Calu3 (cell line): Measurements from ENCODE around the gene GPATCH4. TPM values are rescaled to one million over a fixed set of nuclear protein-coding genes. Genes with fewer than 3 reads are reported as not detected.
A peak's percentile ranks its signal among the peaks of the same experiment; 100 is the strongest.
"Not testable (repeated sequence)": the region's sequence is repeated elsewhere in the genome, so short reads cannot be mapped to it uniquely, and the experiment has no call there.

ENCODE experiments used
- BruUV-seq: library from RNA; stranded (reverse); fragments of 400-500 nt; replicated peaks from 2 replicates; lab custom pipeline; 2021; lab: Mats Ljungman, UMichigan
- CTCF ChIA-PET: fragments of 300-600 bp; sonication (Branson Sonifier 250); formaldehyde crosslinking; loops from one replicate; lab custom pipeline; 2022; ENCODE audit warnings: antibody characterized with exemption; lab: Charles Lee
- DNase-seq: peaks from one replicate; pipeline ENCODE4 v3.0.0; 2022
- H3K27ac Mint-ChIP-seq: one replicate; pipeline ENCODE4 v1.8.0; 2022; ENCODE audit warnings: mixed read lengths; ENCODE audit not compliant: unreplicated experiment
- H3K27me3 Mint-ChIP-seq: one replicate; pipeline ENCODE4 v1.8.0; 2022; ENCODE audit warnings: mixed read lengths; ENCODE audit not compliant: unreplicated experiment
- H3K36me3 Mint-ChIP-seq: one replicate; pipeline ENCODE4 v1.8.0; 2022; ENCODE audit warnings: mild to moderate bottlenecking, moderate library complexity, mixed read lengths; ENCODE audit not compliant: insufficient read depth, unreplicated experiment
- H3K4me1 Mint-ChIP-seq: one replicate; pipeline ENCODE4 v1.8.0; 2022; ENCODE audit warnings: mild to moderate bottlenecking, low read depth, mixed read lengths; ENCODE audit not compliant: unreplicated experiment
- H3K4me3 Mint-ChIP-seq: one replicate; pipeline ENCODE4 v1.8.0; 2022; ENCODE audit warnings: mild to moderate bottlenecking, low read depth, moderate library complexity, mixed read lengths; ENCODE audit not compliant: unreplicated experiment
- H3K9me3 Mint-ChIP-seq: one replicate; pipeline ENCODE4 v1.8.0; 2022; ENCODE audit warnings: low read depth, mixed read lengths; ENCODE audit not compliant: unreplicated experiment
- CTCF ChIP-seq: fragments of 200-600 bp; IDR thresholded peaks from one replicate; pipeline ENCODE4 v1.8.0; 2022; ENCODE audit warnings: antibody characterized with exemption; ENCODE audit not compliant: unreplicated experiment
- intact Hi-C: fragments of 100-400 bp; cut with micrococcal nuclease; formaldehyde crosslinking; loops from one replicate; pipeline ENCODE4 v1.10.0; 2022; ENCODE audit not compliant: unreplicated experiment
- total RNA-seq: library from RNA; stranded (reverse); gene quantifications from 2 replicates; pipeline ENCODE4 v1.2.3, GENCODE V29; 2022

GPATCH4 gene
- total RNA-seq, 1 experiment from 2014 or later, result 52.4 TPM

GRCh38 chr1:156615946-156616345 is 14.7 kb upstream of the GPATCH4 start:
- Mint-ChIP-seq H3K4me3 (no peak overlapping the region), H3K4me1 (peaks cover 22% of the 10 kb centered on the region), H3K27ac (no peak overlapping the region), H3K9me3 (no peaks in the 10 kb centered on the region), H3K36me3 (no peaks in the 10 kb centered on the region), H3K27me3 (peaks cover 42% of the 10 kb centered on the region)
- CTCF ChIA-PET, result no interaction called here
- intact Hi-C loops, result no loop called here
- TF ChIP-seq CTCF, result no peak
- DNase-seq, result no peak
- no TSS peak for BruUV-seq

GRCh38 chr1:156612666-156613065 is 11.4 kb upstream of the GPATCH4 start:
- TF ChIP-seq CTCF, result no peak
- peaks cover 15% of the 10 kb centered on the region for H3K27me3 Mint-ChIP-seq
- no TSS peak for BruUV-seq
- no peak overlapping the region for H3K4me3 Mint-ChIP-seq
- intact Hi-C loops, result no loop called here
- no peaks in the 10 kb centered on the region for H3K9me3 Mint-ChIP-seq
- DNase-seq, result no peak
- peaks cover 35% of the 10 kb centered on the region for H3K4me1 Mint-ChIP-seq
- CTCF ChIA-PET, result interaction anchor here (0.7 to 2.1 kb wide), 6 partner anchors 12 to 1732 kb away, joined by 3 to 8 read pairs (median 3); no protein-coding TSS in a partner anchor
- no peak overlapping the region for H3K27ac Mint-ChIP-seq
- no peaks in the 10 kb centered on the region for H3K36me3 Mint-ChIP-seq

- H3K36me3 Mint-ChIP-seq, result not testable (repeated sequence)
Observed at GRCh38 chr1:156610072-156610471, 8.8 kb upstream of the GPATCH4 start.

GRCh38 chr1:156608981-156609380 is 7.7 kb upstream of the GPATCH4 start:
- H3K27ac Mint-ChIP-seq, result no peak overlapping the region
- TF ChIP-seq CTCF, result peak; percentile 78
- CTCF ChIA-PET, result interaction anchor here (0.7 to 1.8 kb wide), 6 partner anchors 11 to 223 kb away, joined by 3 to 8 read pairs (median 4); partner anchors contain the start of gene HAPLN2
- no peaks in the 10 kb centered on the region for H3K9me3 Mint-ChIP-seq
- no TSS peak for BruUV-seq
- H3K36me3 Mint-ChIP-seq, result no peaks in the 10 kb centered on the region
- intact Hi-C loops, result loop anchor here (1.0 to 2.0 kb wide), 3 partner anchors 25 to 226 kb away; no protein-coding TSS in a partner anchor
- peak; percentile 78 for DNase-seq
- H3K4me3 Mint-ChIP-seq, result no peak overlapping the region
- H3K4me1 Mint-ChIP-seq, result peaks cover 24% of the 10 kb centered on the region
- no peaks in the 10 kb centered on the region for H3K27me3 Mint-ChIP-seq

More at GRCh38 chr1:156610072-156610471, 8.8 kb upstream of the GPATCH4 start:
- CTCF ChIA-PET, intact Hi-C loops, H3K27ac Mint-ChIP-seq, DNase-seq, H3K27me3 Mint-ChIP-seq, H3K9me3 Mint-ChIP-seq, BruUV-seq, H3K4me3 Mint-ChIP-seq: not testable (repeated sequence)
- peaks cover 24% of the 10 kb centered on the region for H3K4me1 Mint-ChIP-seq

GRCh38 chr1:156608036-156608674 is 6.9 kb upstream of the GPATCH4 start:
- Mint-ChIP-seq H3K27ac (no peak overlapping the region), H3K4me3 (no peak overlapping the region), H3K4me1 (peaks cover 23% of the 10 kb centered on the region), H3K27me3 (no peaks in the 10 kb centered on the region), H3K9me3 (no peaks in the 10 kb centered on the region), H3K36me3 (no peaks in the 10 kb centered on the region)
- peak; percentile 64 for DNase-seq
- no TSS peak for BruUV-seq
- intact Hi-C loops, result loop anchor here (1.0 to 2.0 kb wide), 2 partner anchors 24 to 225 kb away; no protein-coding TSS in a partner anchor
- peak; percentile 50 for TF ChIP-seq CTCF
- CTCF ChIA-PET, result interaction anchor here (0.7 to 1.8 kb wide), 11 partner anchors 12 to 223 kb away, joined by 3 to 8 read pairs (median 4); partner anchors contain the start of gene HAPLN2

- CTCF ChIA-PET, H3K27me3 Mint-ChIP-seq, H3K36me3 Mint-ChIP-seq, BruUV-seq, H3K27ac Mint-ChIP-seq, intact Hi-C loops, DNase-seq, H3K9me3 Mint-ChIP-seq, H3K4me3 Mint-ChIP-seq: not testable (repeated sequence)
- peaks cover 20% of the 10 kb centered on the region for H3K4me1 Mint-ChIP-seq
Observed at GRCh38 chr1:156607344-156607743, 6.1 kb upstream of the GPATCH4 start.
